ENCODE results near the gene NFATC2. TPM values are rescaled to one million over a fixed set of nuclear protein-coding genes. Genes with fewer than 3 reads are reported as not detected.

Gene NFATC2
- total RNA-seq, 1 donor = 0.36 TPM

DNA sequence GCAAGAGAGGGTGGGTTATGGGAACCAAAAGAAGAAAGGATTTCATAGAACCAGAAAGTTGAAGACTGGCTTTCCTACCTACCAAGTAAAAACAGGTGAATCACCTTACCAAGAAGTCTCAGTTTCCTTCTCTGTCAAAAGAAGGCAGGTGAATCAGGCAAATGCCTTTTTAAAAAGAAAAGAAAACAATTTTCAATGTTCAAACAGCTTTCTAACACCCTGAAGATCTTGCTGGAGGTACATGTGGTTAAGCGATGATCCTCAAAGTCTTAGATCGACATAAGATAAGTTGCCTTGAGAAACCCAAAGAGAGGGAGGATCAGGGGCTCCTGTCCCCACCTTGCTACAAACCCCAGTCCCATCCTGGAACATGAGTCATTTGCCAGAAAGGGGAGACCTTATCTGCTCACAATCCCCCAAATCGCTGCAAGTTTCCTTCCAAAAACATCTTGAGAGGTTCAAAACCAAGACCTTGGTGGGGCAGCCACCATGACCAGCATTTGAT lies 71.6 kb downstream of the NFATC2 start:
- H3K4me3 ChIP-seq (ENCODE audit: insufficient read depth, low read length) = no peak overlapping the region
- TF ChIP-seq, protein P1, sequence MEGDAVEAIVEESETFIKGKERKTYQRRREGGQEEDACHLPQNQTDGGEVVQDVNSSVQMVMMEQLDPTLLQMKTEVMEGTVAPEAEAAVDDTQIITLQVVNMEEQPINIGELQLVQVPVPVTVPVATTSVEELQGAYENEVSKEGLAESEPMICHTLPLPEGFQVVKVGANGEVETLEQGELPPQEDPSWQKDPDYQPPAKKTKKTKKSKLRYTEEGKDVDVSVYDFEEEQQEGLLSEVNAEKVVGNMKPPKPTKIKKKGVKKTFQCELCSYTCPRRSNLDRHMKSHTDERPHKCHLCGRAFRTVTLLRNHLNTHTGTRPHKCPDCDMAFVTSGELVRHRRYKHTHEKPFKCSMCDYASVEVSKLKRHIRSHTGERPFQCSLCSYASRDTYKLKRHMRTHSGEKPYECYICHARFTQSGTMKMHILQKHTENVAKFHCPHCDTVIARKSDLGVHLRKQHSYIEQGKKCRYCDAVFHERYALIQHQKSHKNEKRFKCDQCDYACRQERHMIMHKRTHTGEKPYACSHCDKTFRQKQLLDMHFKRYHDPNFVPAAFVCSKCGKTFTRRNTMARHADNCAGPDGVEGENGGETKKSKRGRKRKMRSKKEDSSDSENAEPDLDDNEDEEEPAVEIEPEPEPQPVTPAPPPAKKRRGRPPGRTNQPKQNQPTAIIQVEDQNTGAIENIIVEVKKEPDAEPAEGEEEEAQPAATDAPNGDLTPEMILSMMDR (IDR thresholded peaks at IDR 0.05; ENCODE audit: extremely low read depth, low read depth, low read length) = no peak
- no peaks in the 10 kb centered on the region for H3K4me1 ChIP-seq (ENCODE audit: insufficient read depth, low read length)
- H3K79me2 ChIP-seq (ENCODE audit: insufficient read depth, low read length) = no peaks in the 10 kb centered on the region
- no peaks in the 10 kb centered on the region for H3K9me3 ChIP-seq (ENCODE audit: low read depth, low read length)
- no peak overlapping the region for H3K27ac ChIP-seq (ENCODE audit: low read depth, low read length)
- H4K20me1 ChIP-seq (ENCODE audit: insufficient read depth, low read length) = no peaks in the 10 kb centered on the region
- DNase-seq (ENCODE audit: insufficient read length, low spot score, missing footprints) = no peak
- H2AFZ ChIP-seq (ENCODE audit: low read length) = no peak overlapping the region
- no peaks in the 10 kb centered on the region for H3K27me3 ChIP-seq (ENCODE audit: insufficient read depth, low read length)
- no peak overlapping the region for H3K4me2 ChIP-seq (ENCODE audit: insufficient read depth, low read length)
- no peaks in the 10 kb centered on the region for H3K36me3 ChIP-seq (ENCODE audit: insufficient read depth, low read length)

DNA sequence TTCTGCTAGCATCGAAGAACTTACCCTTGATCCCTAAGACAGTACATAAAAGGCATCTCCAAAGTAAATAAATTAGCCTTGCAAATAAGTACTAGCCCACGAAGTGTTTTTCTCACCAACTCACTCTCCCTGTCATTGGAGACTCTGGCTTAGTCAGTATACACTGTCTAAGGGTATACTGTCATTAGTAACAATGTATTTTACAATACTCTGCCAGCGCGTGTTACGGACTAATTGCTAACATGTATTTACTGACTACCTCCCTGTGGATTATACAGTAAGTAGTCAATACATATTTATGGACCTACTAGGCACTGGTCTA lies 72.1 kb downstream of the NFATC2 start:
- H3K9me3 ChIP-seq (ENCODE audit: low read depth, low read length) = no peaks in the 10 kb centered on the region
- DNase-seq (ENCODE audit: insufficient read length, low spot score, missing footprints) = no peak
- H4K20me1 ChIP-seq (ENCODE audit: insufficient read depth, low read length) = no peaks in the 10 kb centered on the region
- no peaks in the 10 kb centered on the region for H3K27me3 ChIP-seq (ENCODE audit: insufficient read depth, low read length)
- TF ChIP-seq, protein P1 (IDR thresholded peaks at IDR 0.05; ENCODE audit: extremely low read depth, low read depth, low read length) = no peak
- no peak overlapping the region for H3K4me3 ChIP-seq (ENCODE audit: insufficient read depth, low read length)
- H3K27ac ChIP-seq (ENCODE audit: low read depth, low read length) = no peak overlapping the region
- no peak overlapping the region for H2AFZ ChIP-seq (ENCODE audit: low read length)
- H3K79me2 ChIP-seq (ENCODE audit: insufficient read depth, low read length) = no peaks in the 10 kb centered on the region
- no peaks in the 10 kb centered on the region for H3K36me3 ChIP-seq (ENCODE audit: insufficient read depth, low read length)
- H3K4me1 ChIP-seq (ENCODE audit: insufficient read depth, low read length) = no peaks in the 10 kb centered on the region
- no peak overlapping the region for H3K4me2 ChIP-seq (ENCODE audit: insufficient read depth, low read length)

DNA sequence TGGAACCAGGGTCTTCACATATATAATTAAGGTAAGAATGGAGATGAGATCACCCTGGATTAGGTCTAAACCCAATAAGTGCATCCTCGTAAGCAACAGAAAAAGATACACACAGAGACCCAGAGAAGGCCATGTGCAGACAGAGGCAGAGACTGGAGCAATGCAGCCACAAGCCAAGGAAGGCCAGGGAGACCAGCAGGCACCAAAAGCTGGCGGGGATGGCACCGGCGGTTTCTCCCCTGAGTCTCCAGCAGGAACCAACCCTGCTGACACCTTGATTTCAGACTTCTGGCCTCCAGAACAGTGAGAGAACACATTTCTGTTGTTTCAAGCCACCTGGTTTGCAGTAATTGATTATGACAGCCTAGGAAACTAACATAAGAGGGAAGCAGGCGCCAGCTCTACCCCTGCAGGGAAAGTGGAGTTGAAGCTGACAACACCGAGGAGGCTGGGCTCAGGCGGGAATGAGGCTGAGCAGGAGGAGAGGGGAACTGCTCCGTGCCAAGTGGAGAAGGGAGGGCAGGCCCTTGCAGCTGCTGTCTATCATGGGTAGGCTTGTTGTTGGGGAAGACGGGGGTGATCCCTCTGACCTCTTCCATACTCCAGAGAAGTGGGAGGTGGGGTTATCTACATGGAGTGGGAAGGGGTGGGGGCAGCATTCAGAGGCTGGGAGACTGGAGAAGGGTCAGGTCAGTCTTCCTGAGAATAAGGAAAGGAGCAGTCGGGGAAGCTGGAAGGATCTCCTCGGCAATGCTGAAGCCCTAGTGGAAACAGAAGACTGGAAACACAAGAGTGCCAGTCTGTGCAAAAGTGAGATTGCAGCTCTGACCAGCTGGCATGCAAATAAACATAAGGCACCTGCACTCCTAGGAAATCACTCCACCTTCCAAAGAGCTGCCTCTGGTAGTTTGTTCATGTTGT lies 72.7 kb downstream of the NFATC2 start:
- H3K36me3 ChIP-seq (ENCODE audit: insufficient read depth, low read length) = no peaks in the 10 kb centered on the region
- no peak for DNase-seq (ENCODE audit: insufficient read length, low spot score, missing footprints)
- TF ChIP-seq, protein P1 (IDR thresholded peaks at IDR 0.05; ENCODE audit: extremely low read depth, low read depth, low read length) = no peak
- H4K20me1 ChIP-seq (ENCODE audit: insufficient read depth, low read length) = no peaks in the 10 kb centered on the region
- no peaks in the 10 kb centered on the region for H3K79me2 ChIP-seq (ENCODE audit: insufficient read depth, low read length)
- no peak overlapping the region for H3K27ac ChIP-seq (ENCODE audit: low read depth, low read length)
- H3K4me1 ChIP-seq (ENCODE audit: insufficient read depth, low read length) = no peaks in the 10 kb centered on the region
- no peaks in the 10 kb centered on the region for H3K9me3 ChIP-seq (ENCODE audit: low read depth, low read length)
- H3K4me2 ChIP-seq (ENCODE audit: insufficient read depth, low read length) = no peak overlapping the region
- no peak overlapping the region for H2AFZ ChIP-seq (ENCODE audit: low read length)
- no peak overlapping the region for H3K4me3 ChIP-seq (ENCODE audit: insufficient read depth, low read length)
- H3K27me3 ChIP-seq (ENCODE audit: insufficient read depth, low read length) = no peaks in the 10 kb centered on the region

DNA sequence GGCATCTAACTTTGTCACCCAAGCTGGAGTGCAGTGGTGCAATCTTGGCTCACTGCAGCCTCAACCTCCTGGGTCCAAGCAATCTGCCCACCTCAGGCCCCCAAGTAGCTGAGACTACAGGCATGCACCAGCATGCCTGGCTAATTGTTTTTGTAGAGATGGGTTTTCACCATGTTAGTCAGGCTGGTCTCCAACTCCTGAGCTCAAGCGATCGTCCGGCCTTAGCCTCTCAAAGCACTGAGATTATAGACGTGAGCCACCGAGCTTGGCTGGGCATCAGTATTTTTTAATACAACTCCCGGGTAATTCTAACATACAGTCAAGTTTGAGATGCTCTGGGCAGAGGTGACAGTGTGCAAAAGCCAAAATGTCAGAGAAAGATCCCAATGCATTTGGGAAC lies 73.5 kb downstream of the NFATC2 start:
- TF ChIP-seq, protein P1 (IDR thresholded peaks at IDR 0.05; ENCODE audit: extremely low read depth, low read depth, low read length) = no peak
- Histone ChIP-seq H3K27me3 (ENCODE audit: insufficient read depth, low read length) (no peaks in the 10 kb centered on the region), H3K4me2 (ENCODE audit: insufficient read depth, low read length) (no peak overlapping the region), H2AFZ (ENCODE audit: low read length) (no peak overlapping the region), H4K20me1 (ENCODE audit: insufficient read depth, low read length) (no peaks in the 10 kb centered on the region), H3K27ac (ENCODE audit: low read depth, low read length) (no peak overlapping the region), H3K4me3 (ENCODE audit: insufficient read depth, low read length) (no peak overlapping the region), H3K79me2 (ENCODE audit: insufficient read depth, low read length) (no peaks in the 10 kb centered on the region), H3K4me1 (ENCODE audit: insufficient read depth, low read length) (no peaks in the 10 kb centered on the region), H3K9me3 (ENCODE audit: low read depth, low read length) (no peaks in the 10 kb centered on the region), H3K36me3 (ENCODE audit: insufficient read depth, low read length) (no peaks in the 10 kb centered on the region)
- DNase-seq (ENCODE audit: insufficient read length, low spot score, missing footprints) = no peak
